ENCODE data around the gene SIK2. TPM values are rescaled to one million over a fixed set of nuclear protein-coding genes. Genes with fewer than 3 reads are reported as not detected.

SIK2 gene
- total and polyA plus RNA-seq, 9 of the 15 experiments (the other 6 are each of a cell fraction or from before 2014, with no cell fraction given) = 0.74 to 11.6 (median 3.8) TPM

- Histone ChIP-seq H3K9ac (ENCODE audit: insufficient read depth in 1 of 2, low read depth in 2 of 2, low read length in 2 of 2) (no peak overlapping the region), H3K4me3 (no peak overlapping the region), H3K79me2 (ENCODE audit: control insufficient read depth, insufficient read depth, low read length) (no peaks in the 10 kb centered on the region), H3K27ac (ENCODE audit: extremely low read depth, low read depth, low read length) (no peak overlapping the region), H3K9me1 (ENCODE audit: control insufficient read depth, insufficient read depth, low read length) (no peaks in the 10 kb centered on the region), H2AFZ (ENCODE audit: low read depth, low read length) (no peak overlapping the region), H3K4me1 (replicated peaks in 1 of 2; ENCODE audit: control insufficient read depth in 2 of 2, insufficient read depth in 2 of 2, low read length in 2 of 2) (no peaks in the 10 kb centered on the region), H3K36me3 (ENCODE audit: control insufficient read depth, insufficient read depth, low read length) (peaks cover 65% of the 10 kb centered on the region; the same call in 2 of the 3 replicates), H3K4me2 (ENCODE audit: insufficient read depth, low read length) (no peak overlapping the region), H4K20me1 (replicated peaks; ENCODE audit: control insufficient read depth, insufficient read depth, low read length) (0 out of 2 replicates have a peak, but pooled peaks cover 3% of the 10 kb centered on the region), H3K27me3 (ENCODE audit: control insufficient read depth in 2 of 2, insufficient read depth in 2 of 2, low read length in 2 of 2) (no peaks in the 10 kb centered on the region), H3K9me3 (replicated peaks; ENCODE audit: control insufficient read depth, insufficient read depth, low read depth, low read length) (no peaks in the 10 kb centered on the region)
- intact Hi-C loops (cut with micrococcal nuclease) (no loop called here), in situ Hi-C loops (cut with MboI) (no loop called here)
- ATAC-seq = no peak
- 65% methylated on average over 2 of the region's 2 CpGs for WGBS (ENCODE audit: insufficient coverage, low coverage, missing lambda C conversion rate)
- no peak for FAIRE-seq
- POLR2A ChIA-PET = no interaction called here
- no peak for DNase-seq (ENCODE audit: extremely low read depth in 1 of 4, low spot score in 3 of 4)
- no TSS peak for BruUV-seq (replicated peaks)
- no peak for TF ChIP-seq KLF6 (CRISPR knock-in tag; IDR thresholded peaks at IDR 0.05; ENCODE audit: borderline replicate concordance)
- TF ChIP-seq SRF (CRISPR knock-in tag; IDR thresholded peaks at IDR 0.05) = no peak
- 0 out of 2 replicates have a peak, but pooled peaks have one; percentile 38 for TF ChIP-seq ZNF316 (IDR thresholded peaks at IDR 0.05)
- TF ChIP-seq C11orf30 (IDR thresholded peaks at IDR 0.05; ENCODE audit: low read depth) = 0 out of 2 replicates have a peak, but pooled peaks have one; percentile 9
- CTCF ChIA-PET (ENCODE audit: low intra/inter-chr PET ratio) = no interaction called here
Measured at GRCh38 chr11:111719379-111719778, 117.1 kb downstream of the SIK2 start.

- peak; percentile 11 for FAIRE-seq
Measured at GRCh38 chr11:111720801-111721494, 118.7 kb downstream of the SIK2 start.

More at GRCh38 chr11:111720801-111721494, 118.7 kb downstream of the SIK2 start:
- TF ChIP-seq CHCHD3 (CRISPR knock-in tag; IDR thresholded peaks at IDR 0.05) (no peak), EP300 (IDR thresholded peaks at IDR 0.05; ENCODE audit: low read length) (no peak), COPS2 (conservative IDR thresholded peaks at IDR 0.05) (no peak), E2F8 (IDR thresholded peaks at IDR 0.05; ENCODE audit: low read depth, partially characterized antibody) (no peak), ETV6 (IDR thresholded peaks at IDR 0.05; ENCODE audit: borderline replicate concordance in 1 of 2, low read depth in 2 of 2, low read length in 1 of 2) (no peak), ETV6 (CRISPR knock-in tag; IDR thresholded peaks at IDR 0.05; ENCODE audit: borderline replicate concordance) (no peak), RBM39 (optimal IDR thresholded peaks at IDR 0.05; ENCODE audit: low read depth, low read length) (no peak), RFX7 (CRISPR knock-in tag; IDR thresholded peaks at IDR 0.05) (no peak), ZNF589 (CRISPR knock-in tag; IDR thresholded peaks at IDR 0.05; ENCODE audit: low read depth) (no peak)
- 0 out of 2 replicates have a peak, but pooled peaks cover 3% of the 10 kb centered on the region for H4K20me1 ChIP-seq (replicated peaks; ENCODE audit: control insufficient read depth, insufficient read depth, low read length)
- H3K27ac ChIP-seq (ENCODE audit: extremely low read depth, low read depth, low read length) = no peak overlapping the region
- no peaks in the 10 kb centered on the region for H3K27me3 ChIP-seq (ENCODE audit: control insufficient read depth in 2 of 2, insufficient read depth in 2 of 2, low read length in 2 of 2)
- ATAC-seq = no peak
- no peak for DNase-seq (ENCODE audit: extremely low read depth in 1 of 4, low spot score in 3 of 4)
- POLR2A ChIA-PET = interaction anchor here (1.1 kb wide), 1 partner anchor 8 kb away, joined by 3 read pairs; no protein-coding TSS in a partner anchor
- H3K4me2 ChIP-seq (ENCODE audit: insufficient read depth, low read length) = no peak overlapping the region
- H3K79me2 ChIP-seq (ENCODE audit: control insufficient read depth, insufficient read depth, low read length) = no peaks in the 10 kb centered on the region
- CTCF ChIA-PET (ENCODE audit: low intra/inter-chr PET ratio) = no interaction called here
- intact Hi-C loops (cut with micrococcal nuclease) = no loop called here
- 92% methylated on average over 7 of the region's 7 CpGs for WGBS (ENCODE audit: insufficient coverage, low coverage, missing lambda C conversion rate)
- H2AFZ ChIP-seq (ENCODE audit: low read depth, low read length) = no peak overlapping the region
- no peaks in the 10 kb centered on the region for H3K4me1 ChIP-seq (replicated peaks in 1 of 2; ENCODE audit: control insufficient read depth in 2 of 2, insufficient read depth in 2 of 2, low read length in 2 of 2)
- in situ Hi-C loops (cut with MboI) = no loop called here
- BruUV-seq (replicated peaks) = no TSS peak
- no peak overlapping the region for H3K4me3 ChIP-seq
- H3K9ac ChIP-seq (ENCODE audit: insufficient read depth in 1 of 2, low read depth in 2 of 2, low read length in 2 of 2) = no peak overlapping the region
- H3K9me3 ChIP-seq (replicated peaks; ENCODE audit: control insufficient read depth, insufficient read depth, low read depth, low read length) = no peaks in the 10 kb centered on the region
- H3K9me1 ChIP-seq (ENCODE audit: control insufficient read depth, insufficient read depth, low read length) = no peaks in the 10 kb centered on the region
- H3K36me3 ChIP-seq (ENCODE audit: control insufficient read depth, insufficient read depth, low read length) = peaks cover 70% of the 10 kb centered on the region; the same call in 2 of the 3 replicates
